GM23338 (cell line): ENCODE measurements around the gene LAMC2. TPM values are rescaled to one million over a fixed set of nuclear protein-coding genes. Genes with fewer than 3 reads are reported as not detected.
A peak's percentile ranks its signal among the peaks of the same experiment; 100 is the strongest.

Experiments
- ATAC-seq: fragments of 200-7000 bp; cut with Tn5 transposase; 3 replicates; pipeline ENCODE4 v1.9.1; 2020
- DNase-seq: peaks from one replicate; pipeline ENCODE4 v3.0.0-alpha.2; 2015; ENCODE audit warnings: low spot score
- H2AFZ ChIP-seq: fragments of 200-600 bp; sonication (generic); 2 replicates; pipeline ENCODE4 v1.8.0; 2016; ENCODE audit warnings: antibody characterized with exemption, mild to moderate bottlenecking, moderate library complexity
- H3F3A ChIP-seq: fragments of 200-600 bp; sonication (generic); replicated peaks from 2 replicates; pipeline ENCODE4 v1.8.0; 2017; ENCODE audit warnings: antibody characterized with exemption, mixed run types, low read depth
- H3K27ac ChIP-seq: fragments of 200-600 bp; sonication (generic); 2 replicates; pipeline ENCODE4 v1.6.1; 2016; ENCODE audit warnings: low read depth
- H3K27me3 ChIP-seq: fragments of 200-600 bp; sonication (generic); 2 replicates; pipeline ENCODE4 v1.8.0; 2016; ENCODE audit warnings: mild to moderate bottlenecking, mixed run types, moderate library complexity; ENCODE audit not compliant: insufficient read depth
- H3K36me3 ChIP-seq: fragments of 200-600 bp; sonication (generic); 2 replicates; pipeline ENCODE4 v1.8.0; 2016; ENCODE audit warnings: mild to moderate bottlenecking; ENCODE audit not compliant: insufficient read depth
- H3K4me1 ChIP-seq: fragments of 200-600 bp; sonication (generic); 2 replicates; pipeline ENCODE4 v1.8.0; 2016; ENCODE audit warnings: mild to moderate bottlenecking, moderate library complexity; ENCODE audit not compliant: insufficient read depth
- H3K4me2 ChIP-seq: fragments of 200-600 bp; sonication (generic); 2 replicates; pipeline ENCODE4 v1.7.1; 2017; ENCODE audit warnings: mixed run types
- H3K4me3 ChIP-seq: fragments of 200-600 bp; sonication (generic); 2 replicates; pipeline ENCODE4 v1.6.1; 2016; ENCODE audit warnings: mixed run types
- H3K79me2 ChIP-seq: fragments of 200-600 bp; sonication (generic); replicated peaks from 2 replicates; pipeline ENCODE4 v1.8.0; 2017; ENCODE audit warnings: mild to moderate bottlenecking; ENCODE audit not compliant: insufficient read depth
- H3K9me2 ChIP-seq: fragments of 200-600 bp; sonication (generic); 2 replicates; pipeline ENCODE4 v1.8.0; 2017; ENCODE audit not compliant: insufficient read depth
- H4K20me1 ChIP-seq: fragments of 200-600 bp; sonication (generic); replicated peaks from 2 replicates; pipeline ENCODE4 v1.8.0; 2017; ENCODE audit warnings: mild to moderate bottlenecking; ENCODE audit not compliant: insufficient read depth
- H3K27ac Mint-ChIP-seq: 2 replicates; pipeline ENCODE4 v1.8.0; 2020; ENCODE audit warnings: inconsistent platforms, mild to moderate bottlenecking, moderate library complexity, mixed read lengths
- H3K27me3 Mint-ChIP-seq: 3 replicates; pipeline ENCODE4 v1.8.0; 2022; ENCODE audit warnings: low read depth, mild to moderate bottlenecking, moderate library complexity, mixed read lengths, inconsistent platforms; ENCODE audit not compliant: insufficient read depth, poor library complexity
- H3K36me3 Mint-ChIP-seq: 3 replicates; pipeline ENCODE4 v1.8.0; 2021; ENCODE audit warnings: low read depth, mild to moderate bottlenecking, inconsistent platforms, moderate library complexity, mixed read lengths
- H3K4me1 Mint-ChIP-seq: 3 replicates; pipeline ENCODE4 v1.8.0; 2020; ENCODE audit warnings: mild to moderate bottlenecking, inconsistent platforms, mixed read lengths
- H3K4me3 Mint-ChIP-seq: 3 replicates; pipeline ENCODE4 v1.8.0; 2021; ENCODE audit warnings: moderate library complexity, mild to moderate bottlenecking, inconsistent platforms, mixed read lengths
- H3K9me3 Mint-ChIP-seq: 3 replicates; pipeline ENCODE4 v1.8.0; 2020; ENCODE audit warnings: moderate library complexity, mild to moderate bottlenecking, inconsistent platforms, mixed read lengths
- CTCF ChIP-seq, 2 experiments: fragments of 200-600 bp in 1 of 2; sonication (generic) in 1 of 2; conservative IDR thresholded peaks; 2 replicates each; pipeline versions ENCODE4 v1.5.1 to v1.6.1; 2016 to 2017; ENCODE audit warnings: antibody characterized with exemption in 2 of 2, low read depth in 2 of 2, mild to moderate bottlenecking in 2 of 2, moderate library complexity in 1 of 2
- EZH2 ChIP-seq: fragments of 200-600 bp; sonication (generic); IDR thresholded peaks from one replicate; pipeline ENCODE4 v1.8.0; 2017; ENCODE audit warnings: antibody characterized with exemption, mild to moderate bottlenecking, low read depth; ENCODE audit not compliant: unreplicated experiment
- EZH2phosphoT487 ChIP-seq: fragments of 200-600 bp; sonication (generic); IDR thresholded peaks from one replicate; pipeline ENCODE4 v1.8.1; 2018; ENCODE audit warnings: antibody characterized with exemption; ENCODE audit not compliant: unreplicated experiment
- JUNB ChIP-seq: IDR thresholded peaks from one replicate; pipeline ENCODE4 v1.6.1; 2016; ENCODE audit warnings: antibody characterized with exemption; ENCODE audit not compliant: unreplicated experiment
- NANOG ChIP-seq: IDR thresholded peaks from 2 replicates; pipeline ENCODE4 v1.6.1; 2016; ENCODE audit warnings: antibody characterized with exemption, borderline replicate concordance
- POLR2AphosphoS5 ChIP-seq: IDR thresholded peaks from 2 replicates; pipeline ENCODE4 v1.6.1; 2016; ENCODE audit warnings: antibody characterized with exemption, low read depth
- REST ChIP-seq: IDR thresholded peaks from one replicate; pipeline ENCODE4 v1.6.1; 2018; ENCODE audit warnings: antibody characterized with exemption; ENCODE audit not compliant: unreplicated experiment
- polyA plus RNA-seq: library from polyadenylated mRNA; unstranded; fragments of >200 nt; fragmentation: Nextera tagmentation; extraction: Ambion mirVana; gene quantifications from 2 replicates; pipeline ENCODE4 v1.2.1, GENCODE V29; 2016
- total RNA-seq: library from RNA; depleted of rRNA; stranded (reverse); fragments of >200 nt; shearing (Covaris generic); gene quantifications from 2 replicates; pipeline ENCODE4 v1.2.3, GENCODE V29; 2014

LAMC2 gene
- total and polyA plus RNA-seq, 2 experiments from 2014 or later, result 4.3 to 19.5 TPM

- Histone ChIP-seq H3K4me1 (peaks cover 18% of the 10 kb centered on the region), H3F3A (peaks cover 6% of the 10 kb centered on the region; the same call in 1 of the 2 replicates), H4K20me1 (no peaks in the 10 kb centered on the region), H3K79me2 (no peaks in the 10 kb centered on the region), H3K36me3 (no peaks in the 10 kb centered on the region), H3K4me2 (0 out of 2 replicates have a peak overlapping the region, but pooled peaks have one; percentile 7), H3K4me3 (no peak overlapping the region), H3K27ac (no peak overlapping the region), H3K9me2 (no peaks in the 10 kb centered on the region), H2AFZ (no peak overlapping the region), H3K27me3 (no peaks in the 10 kb centered on the region)
- Mint-ChIP-seq H3K27ac (peak overlapping the region; percentile 50), H3K4me1 (peaks cover 32% of the 10 kb centered on the region), H3K27me3 (no peaks in the 10 kb centered on the region), H3K36me3 (no peaks in the 10 kb centered on the region; the same call in 2 of the 3 replicates), H3K9me3 (no peaks in the 10 kb centered on the region; the same call in 2 of the 3 replicates), H3K4me3 (no peak overlapping the region)
- ATAC-seq (peak; percentile 93), DNase-seq (peak; percentile 94)
- TF ChIP-seq CTCF (conservative IDR thresholded peaks at IDR 0.05; ENCODE audit: low read depth in 2 of 2) (peak; percentile 99), JUNB (no peak), EZH2phosphoT487 (no peak)
Observed at GRCh38 chr1:183281553-183282091, 95.6 kb downstream of the LAMC2 start.

GRCh38 chr1:183282101-183282855, 96.2 kb downstream of the LAMC2 start:
- no peak overlapping the region for H3K27ac ChIP-seq
- H3K4me3 Mint-ChIP-seq, result no peak overlapping the region
- TF ChIP-seq NANOG (no peak), JUNB (no peak), EZH2 (no peak), EZH2phosphoT487 (no peak)
- no peak for DNase-seq
- no peaks in the 10 kb centered on the region for H3K79me2 ChIP-seq
- H3K27ac Mint-ChIP-seq, result peak overlapping the region; percentile 50; the same call in 1 of the 2 replicates
- no peak for ATAC-seq
- H3K9me3 Mint-ChIP-seq, result no peaks in the 10 kb centered on the region; the same call in 2 of the 3 replicates
- H3K4me1 ChIP-seq, result peaks cover 18% of the 10 kb centered on the region
- peaks cover 32% of the 10 kb centered on the region for H3K4me1 Mint-ChIP-seq
- H3K4me3 ChIP-seq, result no peak overlapping the region
- no peaks in the 10 kb centered on the region for H3K9me2 ChIP-seq
- no peaks in the 10 kb centered on the region for H3K27me3 ChIP-seq
- no peaks in the 10 kb centered on the region for H3K36me3 ChIP-seq
- H3F3A ChIP-seq, result peaks cover 6% of the 10 kb centered on the region; the same call in 1 of the 2 replicates
- no peaks in the 10 kb centered on the region; the same call in 2 of the 3 replicates for H3K36me3 Mint-ChIP-seq
- H4K20me1 ChIP-seq, result no peaks in the 10 kb centered on the region
- no peaks in the 10 kb centered on the region for H3K27me3 Mint-ChIP-seq
- H3K4me2 ChIP-seq, result 0 out of 2 replicates have a peak overlapping the region, but pooled peaks have one; percentile 7
- no peak overlapping the region for H2AFZ ChIP-seq

- Histone ChIP-seq H3K79me2 (no peaks in the 10 kb centered on the region), H3K27me3 (no peaks in the 10 kb centered on the region), H3F3A (peaks cover 6% of the 10 kb centered on the region; the same call in 1 of the 2 replicates), H3K27ac (no peak overlapping the region), H3K4me2 (no peak overlapping the region), H3K4me3 (no peak overlapping the region), H4K20me1 (no peaks in the 10 kb centered on the region), H3K4me1 (peaks cover 14% of the 10 kb centered on the region), H3K36me3 (no peaks in the 10 kb centered on the region), H2AFZ (no peak overlapping the region), H3K9me2 (no peaks in the 10 kb centered on the region)
- H3K27ac Mint-ChIP-seq, result 0 out of 2 replicates have a peak overlapping the region, but pooled peaks have one; percentile 35
- H3K36me3 Mint-ChIP-seq, result no peaks in the 10 kb centered on the region; the same call in 2 of the 3 replicates
- no peaks in the 10 kb centered on the region; the same call in 2 of the 3 replicates for H3K9me3 Mint-ChIP-seq
- H3K4me3 Mint-ChIP-seq, result no peak overlapping the region
- no peaks in the 10 kb centered on the region for H3K27me3 Mint-ChIP-seq
- peaks cover 24% of the 10 kb centered on the region for H3K4me1 Mint-ChIP-seq
- DNase-seq (no peak), ATAC-seq (no peak)
- TF ChIP-seq POLR2AphosphoS5, result no peak
- TF ChIP-seq REST, result no peak
Observed at GRCh38 chr1:183283286-183283685, 97.2 kb downstream of the LAMC2 start.
